Pancreas (tissue), 10 donors: ENCODE measurements around the gene TLR9. TPM values are rescaled to one million over a fixed set of nuclear protein-coding genes. Genes with fewer than 3 reads are reported as not detected.

Source experiments
- ATAC-seq, 4 donors: fragments of 200-7000 bp; cut with Tn5 transposase; one replicate each; pipeline versions ENCODE4 v1.8.0 to v1.9.1; 2020; ENCODE audit warnings: mild to moderate bottlenecking in 4 of 4, moderate library complexity in 4 of 4
- DNase-seq, 6 donors: peaks; one replicate each; pipeline ENCODE4 v3.0.0-alpha.2; 2020
- FAIRE-seq: peaks from 2 replicates; lab custom pipeline; 2012; peaks lifted over from hg19 to GRCh38; lab: Jason Lieb, UNC
- H3K27ac ChIP-seq, 4 donors: fragments of 200-600 bp; sonication (generic); 1 replicate in 3 of 4; 2 replicates in 1 of 4; pipeline versions ENCODE4 v1.5.0 to v1.8.0; 2020
- H3K27me3 ChIP-seq, 4 donors: fragments of 200-600 bp; one replicate each; pipeline ENCODE4 v1.8.0; 2021
- H3K36me3 ChIP-seq, 3 donors: fragments of 200-600 bp; sonication (generic) in 1 of 3; one replicate each; pipeline versions ENCODE4 v1.5.0 to v1.8.0; 2020 to 2021
- H3K4me1 ChIP-seq, 3 donors: fragments of 200-600 bp; one replicate each; pipeline ENCODE4 v1.8.0; 2021
- H3K4me3 ChIP-seq, 4 donors: fragments of 200-600 bp; sonication (generic) in 2 of 4; one replicate each; pipeline versions ENCODE4 v1.5.0 to v1.8.0; 2020 to 2021
- H3K9me3 ChIP-seq, 4 donors: fragments of 200-600 bp; one replicate each; pipeline ENCODE4 v1.8.0; 2021
- WGBS, 2 donors: extraction: QIAGEN DNeasy Blood & Tissue Kit; methylation state at CpG; one replicate each; pipeline ENCODE4 v1.1.7; 2013; 5-methylcytosine and 5-hydroxymethylcytosine counted together
- intact Hi-C, 3 donors: fragments of 100-400 bp; cut with DNase I; formaldehyde crosslinking; loops; one replicate each; pipeline versions ENCODE4 v1.11.1 to v1.14.2; 2022
- polyA plus RNA-seq, 2 donors: library from polyadenylated mRNA; stranded (reverse); fragments of 200-250 nt; gene quantifications; one replicate each; pipeline ENCODE4 v1.2.3, GENCODE V29; 2013
- total RNA-seq, 6 donors: library from RNA; stranded (reverse); fragmentation: NEBNext Ultra II Directional in 4 of 6; extraction: Animal tissue kit (Norgen Biotek cat#: 25700) in 4 of 6; gene quantifications; one replicate each; pipeline versions ENCODE4 v1.2.1 to v1.2.4, GENCODE V29; 2021 to 2023
- TF ChIP-seq, protein P1 (sequence below), 4 donors: fragments of 200-600 bp; sonication (generic) in 3 of 4; IDR thresholded peaks; one replicate each; pipeline versions ENCODE4 v1.5.0 to v1.8.0; 2021; ENCODE audit warnings: antibody characterized with exemption in 4 of 4
- donor health status: healthy with polysubstance abuse.
- donor health status: DM: no; HTN: no; CAD: no; lungs with moderate emphysema.
- donor health status: DM: no; HTN: no; CAD: no.
- donor health status: control.
- donor health status: control.
- donor health status: Bipolar disorder and iron deficiency.
- donor health status: DM: yes; HTN: yes; CAD: no.
- donor health status: DM: no; HTN: no; CAD: no.
- donor health status: DM: no; HTN: no; CAD: no.
- donor health status: DM: yes; HTN: yes; CAD: no.

TLR9 gene
- total and polyA plus RNA-seq, 8 donors: 0.03 to 0.47 (median 0.05) TPM; not detected in 2

DNA sequence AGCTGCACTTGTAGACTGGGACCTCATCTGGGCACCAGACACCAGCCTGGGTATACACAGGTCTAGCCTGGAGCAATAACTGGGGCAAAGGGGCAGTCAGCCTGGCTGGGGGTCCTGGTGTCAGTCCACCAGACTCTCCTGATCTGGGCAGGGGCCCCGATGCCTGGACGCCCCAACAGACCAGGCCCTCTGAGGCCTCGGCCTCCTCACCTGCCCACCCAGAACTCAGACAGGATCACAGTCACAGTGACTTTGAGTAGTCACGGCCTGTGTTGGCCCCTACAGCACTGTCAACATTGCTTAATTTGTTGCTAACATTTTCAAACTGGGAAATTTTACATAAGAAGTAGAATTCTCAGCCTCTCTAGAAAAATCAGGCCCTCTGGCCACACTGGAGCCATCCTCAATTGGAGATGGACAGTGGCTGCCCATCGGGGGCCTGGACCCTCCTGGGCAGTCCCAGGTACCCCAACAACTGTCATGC, 7.7 kb upstream of the TLR9 start:
- DNase-seq (no peak), FAIRE-seq (no peak), ATAC-seq (no peak)
- H3K4me1 ChIP-seq: peaks cover 10 to 20% (median 16%) of the 10 kb centered on the region in 3 donors
- TF ChIP-seq, protein P1, sequence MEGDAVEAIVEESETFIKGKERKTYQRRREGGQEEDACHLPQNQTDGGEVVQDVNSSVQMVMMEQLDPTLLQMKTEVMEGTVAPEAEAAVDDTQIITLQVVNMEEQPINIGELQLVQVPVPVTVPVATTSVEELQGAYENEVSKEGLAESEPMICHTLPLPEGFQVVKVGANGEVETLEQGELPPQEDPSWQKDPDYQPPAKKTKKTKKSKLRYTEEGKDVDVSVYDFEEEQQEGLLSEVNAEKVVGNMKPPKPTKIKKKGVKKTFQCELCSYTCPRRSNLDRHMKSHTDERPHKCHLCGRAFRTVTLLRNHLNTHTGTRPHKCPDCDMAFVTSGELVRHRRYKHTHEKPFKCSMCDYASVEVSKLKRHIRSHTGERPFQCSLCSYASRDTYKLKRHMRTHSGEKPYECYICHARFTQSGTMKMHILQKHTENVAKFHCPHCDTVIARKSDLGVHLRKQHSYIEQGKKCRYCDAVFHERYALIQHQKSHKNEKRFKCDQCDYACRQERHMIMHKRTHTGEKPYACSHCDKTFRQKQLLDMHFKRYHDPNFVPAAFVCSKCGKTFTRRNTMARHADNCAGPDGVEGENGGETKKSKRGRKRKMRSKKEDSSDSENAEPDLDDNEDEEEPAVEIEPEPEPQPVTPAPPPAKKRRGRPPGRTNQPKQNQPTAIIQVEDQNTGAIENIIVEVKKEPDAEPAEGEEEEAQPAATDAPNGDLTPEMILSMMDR (IDR thresholded peaks at IDR 0.05): no peak
- H3K27ac ChIP-seq: no peak overlapping the region
- no peaks in the 10 kb centered on the region for H3K9me3 ChIP-seq
- H3K36me3 ChIP-seq: peaks cover 0 to 25% (median 5%) of the 10 kb centered on the region in 3 donors
- intact Hi-C loops: loop anchor here in 1 of 3 donors (5.0 kb wide), 1 partner anchor 109 kb away; no protein-coding TSS in a partner anchor
- H3K27me3 ChIP-seq: no peaks in the 10 kb centered on the region
- 89 to 90% methylated on average over 5 of the region's 5 CpGs for WGBS, 2 donors
- no peak overlapping the region for H3K4me3 ChIP-seq

DNA sequence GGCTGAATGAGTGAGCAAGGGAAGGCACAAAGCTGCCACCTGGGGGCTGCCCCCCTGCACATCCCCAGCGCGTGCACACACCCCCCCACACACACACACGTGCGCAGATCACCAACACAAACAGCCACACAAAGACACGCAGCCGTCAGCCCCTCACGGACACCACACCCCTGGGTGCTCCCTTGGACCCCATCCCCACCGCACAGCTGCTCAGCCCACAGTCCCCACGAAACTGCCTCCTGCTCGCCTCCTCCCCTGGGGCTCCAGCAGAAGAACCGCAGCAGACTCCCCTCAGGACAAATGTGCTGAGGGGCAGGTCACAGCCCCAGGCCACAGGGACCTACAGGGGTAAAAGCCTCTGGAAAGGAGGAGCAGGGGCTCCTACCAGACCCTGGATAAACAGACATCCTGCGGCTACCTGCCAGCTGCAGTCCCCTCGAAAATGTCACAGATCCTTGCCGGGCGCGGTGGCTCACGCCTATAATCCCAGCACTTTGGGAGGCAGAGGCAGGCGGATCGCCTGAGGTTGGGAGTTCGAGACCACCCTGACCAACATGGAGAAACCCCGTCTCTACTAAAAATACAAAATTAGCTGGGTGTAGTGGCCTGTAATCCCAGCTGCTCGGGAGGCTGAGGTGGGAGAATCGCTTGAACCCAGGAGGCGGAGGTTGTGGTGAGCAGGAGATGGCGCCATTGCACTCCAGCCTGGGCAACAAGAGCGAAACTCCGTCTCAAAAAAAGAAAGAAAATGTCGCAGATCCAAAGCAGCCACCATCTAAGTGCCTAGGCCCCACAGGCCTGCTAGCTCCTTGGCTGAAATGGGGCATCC, 7.0 kb upstream of the TLR9 start:
- H3K36me3 ChIP-seq: peaks cover 0 to 25% (median 5%) of the 10 kb centered on the region in 3 donors
- no peaks in the 10 kb centered on the region for H3K27me3 ChIP-seq

DNA sequence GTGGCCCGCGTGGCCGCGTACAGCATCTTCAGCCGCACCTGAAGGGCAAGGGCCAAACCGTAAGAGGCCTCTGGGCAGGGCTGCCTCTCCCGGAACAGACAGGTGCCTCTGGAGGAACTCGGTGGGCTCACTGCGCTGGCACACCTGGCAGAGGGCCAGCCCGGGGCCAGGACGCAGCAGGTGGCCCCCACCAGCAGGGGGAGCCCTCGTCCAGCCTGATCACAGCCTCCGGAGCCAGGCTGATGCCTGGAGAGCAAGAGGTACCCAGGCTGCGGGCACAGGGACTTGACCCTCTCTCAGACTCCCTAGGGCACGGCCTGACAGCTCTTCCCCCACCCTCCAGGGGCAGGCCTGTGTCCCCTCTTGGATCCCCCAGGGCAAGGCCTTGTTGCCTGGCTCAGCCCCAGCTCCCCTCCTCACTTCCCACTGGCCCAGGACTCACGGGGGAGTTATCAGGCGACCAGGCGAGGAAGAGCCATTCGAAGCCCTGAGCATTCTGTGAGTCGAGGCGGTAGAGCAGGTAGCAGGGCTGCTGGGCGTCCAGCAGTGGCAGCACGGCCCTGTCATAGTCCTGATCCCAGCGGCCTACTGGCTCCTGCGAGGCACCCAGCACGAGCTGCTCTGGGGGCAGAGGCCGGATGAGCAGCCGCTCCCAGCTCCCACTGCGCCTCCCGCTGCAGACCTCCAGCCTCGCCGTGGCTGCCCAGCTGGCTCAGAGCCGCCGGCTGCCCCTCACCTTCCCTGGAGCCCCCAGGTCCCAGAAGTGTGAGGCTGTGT, 6.2 kb upstream of the TLR9 start:
- FAIRE-seq: no peak
- intact Hi-C loops: loop anchor here in 1 of 3 donors (5.0 kb wide), 1 partner anchor 111 kb away; no protein-coding TSS in a partner anchor
- WGBS, 2 donors: 59 to 63% methylated on average over 32 to 34 of the region's 34 CpGs

More for the DNA sequence above, 7.0 kb upstream of the TLR9 start:
- TF ChIP-seq, protein P1 (IDR thresholded peaks at IDR 0.05): no peak
- no peak overlapping the region for H3K4me3 ChIP-seq
- no peak for FAIRE-seq
- H3K9me3 ChIP-seq: no peaks in the 10 kb centered on the region
- H3K27ac ChIP-seq: no peak overlapping the region
- no peak for ATAC-seq
- intact Hi-C loops: loop anchor here in 1 of 3 donors (5.0 kb wide), 1 partner anchor 110 kb away; no protein-coding TSS in a partner anchor
- no peak for DNase-seq
- H3K4me1 ChIP-seq: peaks cover 4 to 13% (median 12%) of the 10 kb centered on the region in 3 donors
- 86 to 87% methylated on average over 28 of the region's 28 CpGs for WGBS, 2 donors

DNA sequence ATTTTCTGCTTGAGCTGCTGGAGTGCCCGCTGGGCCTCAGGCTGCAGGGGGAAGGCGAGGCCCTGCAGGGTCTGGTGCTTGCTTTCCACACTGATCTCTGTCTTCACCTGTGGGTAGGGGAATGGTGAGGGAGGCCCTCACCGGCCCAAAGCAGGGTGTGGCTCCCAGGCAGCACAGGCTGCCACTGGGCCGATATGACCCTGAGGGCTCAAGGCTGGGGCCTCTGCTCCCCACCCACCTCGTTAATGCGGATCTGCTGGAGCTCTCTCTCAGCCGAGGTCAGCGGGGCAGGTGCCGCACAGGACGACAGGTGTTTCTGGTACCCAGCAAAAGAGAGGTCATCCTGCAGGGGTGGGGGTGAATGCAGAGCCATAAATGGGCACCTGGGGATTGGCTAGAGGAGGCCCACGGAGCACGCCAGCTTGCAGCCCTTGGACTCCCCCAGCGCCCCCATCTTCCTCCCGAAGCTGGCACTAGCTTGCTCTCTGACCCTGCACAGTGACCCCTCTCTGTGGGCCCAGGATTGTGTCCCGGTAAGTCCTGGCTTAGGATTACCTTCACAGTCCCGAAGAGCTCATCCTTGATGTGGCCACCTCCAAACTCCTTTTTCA, 5.5 kb upstream of the TLR9 start:
- no peaks in the 10 kb centered on the region for H3K4me1 ChIP-seq
- no peaks in the 10 kb centered on the region for H3K9me3 ChIP-seq
- no peak overlapping the region for H3K27ac ChIP-seq
- H3K27me3 ChIP-seq: no peaks in the 10 kb centered on the region
- FAIRE-seq (no peak), ATAC-seq (no peak), DNase-seq (peak in 3 of 6 donors; percentile 20 to 75 (median 35))
- no peak overlapping the region for H3K4me3 ChIP-seq
- H3K36me3 ChIP-seq: peaks cover 0 to 25% (median 5%) of the 10 kb centered on the region in 3 donors
- TF ChIP-seq, protein P1 (IDR thresholded peaks at IDR 0.05): no peak
- intact Hi-C loops: loop anchor here in 1 of 3 donors (5.0 kb wide), 1 partner anchor 111 kb away; no protein-coding TSS in a partner anchor
- WGBS, 2 donors: 86 to 90% methylated on average over 16 of the region's 16 CpGs

More for the DNA sequence above, 6.2 kb upstream of the TLR9 start:
- H3K27ac ChIP-seq: no peak overlapping the region
- TF ChIP-seq, protein P1 (IDR thresholded peaks at IDR 0.05): peak; percentile 87 to 92 (median 90)
- ATAC-seq: peak; percentile 66 to 90 (median 84)
- H3K27me3 ChIP-seq: no peaks in the 10 kb centered on the region
- H3K4me1 ChIP-seq: peaks cover 0 to 5% (median 4%) of the 10 kb centered on the region in 3 donors
- H3K9me3 ChIP-seq: no peaks in the 10 kb centered on the region
- H3K4me3 ChIP-seq: no peak overlapping the region
- peaks cover 0 to 25% (median 5%) of the 10 kb centered on the region in 3 donors for H3K36me3 ChIP-seq
- peak; percentile 63 to 95 (median 87) for DNase-seq
